Astrocyte (in vitro differentiated cells and primary cell): ENCODE data around the gene CCNL2.

ENCODE experiments used
- EZH2 ChIP-seq: IDR thresholded peaks from 2 replicates; pipeline ENCODE4 v1.6.1; 2012; ENCODE audit warnings: mild to moderate bottlenecking, low read length, inconsistent platforms; ENCODE audit not compliant: insufficient read depth
- TF ChIP-seq, protein P1 (sequence below): IDR thresholded peaks from 2 replicates; pipeline ENCODE4 v1.5.1; 2011; ENCODE audit warnings: low read depth, mild to moderate bottlenecking, inconsistent platforms, low read length, moderate library complexity; ENCODE audit not compliant: insufficient read depth

DNA sequence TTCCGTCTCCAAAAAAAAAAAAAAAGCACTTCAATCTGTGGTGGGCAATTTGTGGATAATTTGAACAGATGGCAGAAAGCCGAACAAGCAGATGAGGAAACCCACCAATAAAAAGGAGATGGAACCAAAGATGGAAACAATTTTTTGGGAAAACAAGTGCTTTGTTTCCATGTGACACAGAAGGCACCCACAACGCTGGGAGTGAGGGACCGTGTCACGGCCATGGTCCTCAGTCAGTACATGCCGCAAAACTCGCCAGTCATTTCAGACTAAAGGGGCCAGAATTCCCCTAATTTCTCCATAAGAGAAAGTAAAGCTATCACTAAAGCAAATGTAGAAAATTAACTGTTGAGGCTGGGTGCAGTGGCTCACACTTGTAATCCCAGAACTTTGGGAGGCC is 5.0 kb downstream of the CCNL2 start:
- TF ChIP-seq, protein P1, sequence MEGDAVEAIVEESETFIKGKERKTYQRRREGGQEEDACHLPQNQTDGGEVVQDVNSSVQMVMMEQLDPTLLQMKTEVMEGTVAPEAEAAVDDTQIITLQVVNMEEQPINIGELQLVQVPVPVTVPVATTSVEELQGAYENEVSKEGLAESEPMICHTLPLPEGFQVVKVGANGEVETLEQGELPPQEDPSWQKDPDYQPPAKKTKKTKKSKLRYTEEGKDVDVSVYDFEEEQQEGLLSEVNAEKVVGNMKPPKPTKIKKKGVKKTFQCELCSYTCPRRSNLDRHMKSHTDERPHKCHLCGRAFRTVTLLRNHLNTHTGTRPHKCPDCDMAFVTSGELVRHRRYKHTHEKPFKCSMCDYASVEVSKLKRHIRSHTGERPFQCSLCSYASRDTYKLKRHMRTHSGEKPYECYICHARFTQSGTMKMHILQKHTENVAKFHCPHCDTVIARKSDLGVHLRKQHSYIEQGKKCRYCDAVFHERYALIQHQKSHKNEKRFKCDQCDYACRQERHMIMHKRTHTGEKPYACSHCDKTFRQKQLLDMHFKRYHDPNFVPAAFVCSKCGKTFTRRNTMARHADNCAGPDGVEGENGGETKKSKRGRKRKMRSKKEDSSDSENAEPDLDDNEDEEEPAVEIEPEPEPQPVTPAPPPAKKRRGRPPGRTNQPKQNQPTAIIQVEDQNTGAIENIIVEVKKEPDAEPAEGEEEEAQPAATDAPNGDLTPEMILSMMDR: no peak
- TF ChIP-seq EZH2: no peak
